GM20000 (cell line): Measurements from ENCODE around the gene FAM184B.

ENCODE experiments used
- DNase-seq: peaks from one replicate; pipeline ENCODE4 v3.0.0; 2012; ENCODE audit warnings: low spot score
- CTCF ChIP-seq: IDR thresholded peaks from 2 replicates; pipeline ENCODE4 v1.5.1; 2012; ENCODE audit warnings: mild to moderate bottlenecking, control low read depth; ENCODE audit errors: extremely low read depth, missing control alignments

Gene FAM184B

GRCh38 chr4:17763416-17763815 is 18.0 kb downstream of the FAM184B start:
- no peak for DNase-seq
- no peak for TF ChIP-seq CTCF

GRCh38 chr4:17762726-17763125 is 18.7 kb downstream of the FAM184B start:
- TF ChIP-seq CTCF, result no peak
- DNase-seq, result no peak

- no peak for DNase-seq
- TF ChIP-seq CTCF, result no peak
Measured at GRCh38 chr4:17761062-17761461, 20.4 kb downstream of the FAM184B start.

GRCh38 chr4:17760626-17761025 is 20.8 kb downstream of the FAM184B start:
- DNase-seq, result no peak
- TF ChIP-seq CTCF, result no peak

- no peak for TF ChIP-seq CTCF
- no peak for DNase-seq
Measured at GRCh38 chr4:17758485-17758884, 22.9 kb downstream of the FAM184B start.

- DNase-seq, result no peak
- no peak for TF ChIP-seq CTCF
Measured at GRCh38 chr4:17757621-17758020, 23.8 kb downstream of the FAM184B start.

GRCh38 chr4:17753646-17754045 is 27.8 kb downstream of the FAM184B start:
- TF ChIP-seq CTCF, result no peak
- no peak for DNase-seq
